NCI-H524 treated with DMSO at 0.1 percent for 48 hours (cell line): ENCODE data around the gene C1orf210.

Experiments
- DNase-seq: peaks from one replicate; lab custom pipeline; 2025; lab: John Stamatoyannopoulos, UW

Gene C1orf210

DNA sequence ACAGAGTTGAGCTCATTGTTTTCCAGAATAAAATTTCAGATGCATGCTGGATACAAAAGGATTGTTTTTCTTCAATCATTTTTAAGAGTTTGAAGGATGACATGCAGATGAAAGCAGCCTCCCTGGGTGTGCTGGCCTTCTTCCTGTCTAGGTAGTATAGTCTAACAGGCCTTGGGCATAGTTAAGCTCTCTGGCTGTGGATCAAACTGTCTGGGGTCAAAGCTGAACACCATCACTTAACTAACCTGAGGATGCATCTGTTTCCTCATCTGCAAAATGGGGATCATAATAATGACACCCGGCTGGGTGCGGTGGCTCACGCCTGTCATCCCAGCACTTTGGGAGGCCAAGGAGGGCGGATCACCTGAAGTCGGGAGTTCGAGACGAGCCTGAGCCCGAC is 9.4 kb upstream of the C1orf210 start:
- DNase-seq = no peak

DNA sequence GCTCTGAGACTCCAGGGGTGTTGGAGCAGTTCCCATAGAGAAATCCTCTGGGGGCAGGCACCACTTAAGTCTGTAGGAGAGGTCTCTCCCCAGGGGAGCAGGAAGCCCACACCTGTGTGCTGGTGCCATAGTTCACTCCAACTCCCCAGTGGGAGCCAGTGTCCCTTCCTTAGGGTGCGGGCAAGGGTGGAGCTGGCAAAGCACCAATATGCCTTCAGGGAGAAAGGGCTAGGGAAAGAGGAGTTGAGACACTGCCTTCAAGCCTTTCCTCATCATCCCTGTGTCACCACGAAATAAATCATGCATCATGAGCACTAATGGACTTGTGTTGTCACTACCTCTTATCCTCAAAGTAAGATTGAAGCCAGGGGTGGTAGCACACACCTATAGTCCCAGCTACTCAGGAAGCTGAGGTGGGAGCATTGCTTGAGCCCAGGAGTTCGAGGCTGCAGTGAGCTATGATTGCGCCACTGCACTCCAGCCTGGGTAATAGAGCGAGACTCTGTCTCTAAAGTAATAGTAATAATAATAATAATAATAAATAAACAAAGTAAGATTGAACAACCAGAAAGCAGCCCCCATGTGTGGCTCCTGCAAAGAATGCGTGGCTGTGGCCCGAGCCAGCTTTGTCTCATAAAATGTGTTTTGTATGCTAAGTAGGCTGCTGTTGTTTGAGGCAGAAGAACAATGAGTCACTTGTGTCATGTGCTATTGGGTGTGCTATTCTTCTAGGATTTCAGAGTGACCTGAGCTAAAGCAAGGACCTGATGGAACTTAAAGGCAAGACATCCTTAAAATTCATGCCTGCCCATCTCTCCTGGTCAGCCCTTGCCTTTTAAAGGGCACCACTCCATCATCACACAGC is 8.7 kb upstream of the C1orf210 start:
- DNase-seq = no peak

DNA sequence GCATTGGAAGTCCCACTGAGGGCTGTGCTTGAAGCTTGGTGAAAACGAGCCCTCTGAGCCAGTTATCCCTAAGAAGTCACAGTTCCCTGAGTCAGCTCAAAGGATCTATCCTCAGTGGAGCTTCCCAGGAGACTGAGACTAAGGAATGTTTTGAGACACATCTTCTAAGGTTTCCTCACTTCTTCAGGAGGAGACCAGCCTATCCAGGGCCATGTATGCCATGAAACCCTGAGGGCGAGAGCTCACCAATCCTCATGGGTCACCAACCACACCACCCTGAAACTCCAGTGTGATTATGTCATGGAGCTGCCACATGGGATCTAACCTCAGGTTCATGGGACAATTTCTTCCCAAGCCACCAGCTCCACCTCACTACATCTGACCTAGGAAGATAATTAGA is 7.8 kb upstream of the C1orf210 start:
- DNase-seq = no peak

DNA sequence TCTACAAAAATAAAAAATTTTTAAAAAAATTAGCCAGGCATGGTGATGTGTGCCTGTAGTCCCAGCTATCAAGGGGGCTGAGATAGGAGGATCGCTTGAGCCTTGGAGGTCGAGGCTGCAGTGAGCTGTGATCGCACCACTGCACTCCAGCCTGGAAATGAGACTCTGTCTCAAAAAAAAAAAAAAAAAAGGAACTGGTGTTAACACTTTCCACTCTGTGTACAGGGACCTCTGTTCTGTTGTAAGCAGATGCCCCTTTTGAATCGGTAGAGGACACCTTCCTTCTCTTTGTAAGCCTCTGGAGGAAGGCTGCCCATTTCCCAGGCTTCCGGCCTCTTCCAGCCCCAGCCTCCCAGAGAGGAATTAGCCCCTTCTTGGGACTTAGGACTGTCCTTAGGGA is 7.3 kb upstream of the C1orf210 start:
- DNase-seq = no peak

DNA sequence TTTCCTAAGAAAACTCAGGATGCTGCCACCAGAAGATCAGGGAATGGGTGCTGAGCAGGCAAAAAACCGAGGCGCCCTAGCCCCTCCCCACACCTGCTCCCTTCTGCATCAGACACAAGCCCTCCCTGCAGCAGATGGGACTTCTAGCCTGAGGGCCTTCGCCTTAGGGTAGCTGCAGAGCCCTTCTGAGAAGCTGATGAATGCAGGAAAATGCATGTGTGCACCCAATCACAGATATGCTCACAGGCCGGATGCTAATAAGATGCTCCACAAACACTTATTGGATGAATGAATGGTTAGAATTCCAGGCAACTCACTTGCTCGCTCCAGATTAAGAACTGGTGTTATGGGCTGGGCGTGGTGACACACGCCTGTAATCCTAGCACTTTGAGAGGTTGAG is 6.8 kb upstream of the C1orf210 start:
- DNase-seq = no peak

DNA sequence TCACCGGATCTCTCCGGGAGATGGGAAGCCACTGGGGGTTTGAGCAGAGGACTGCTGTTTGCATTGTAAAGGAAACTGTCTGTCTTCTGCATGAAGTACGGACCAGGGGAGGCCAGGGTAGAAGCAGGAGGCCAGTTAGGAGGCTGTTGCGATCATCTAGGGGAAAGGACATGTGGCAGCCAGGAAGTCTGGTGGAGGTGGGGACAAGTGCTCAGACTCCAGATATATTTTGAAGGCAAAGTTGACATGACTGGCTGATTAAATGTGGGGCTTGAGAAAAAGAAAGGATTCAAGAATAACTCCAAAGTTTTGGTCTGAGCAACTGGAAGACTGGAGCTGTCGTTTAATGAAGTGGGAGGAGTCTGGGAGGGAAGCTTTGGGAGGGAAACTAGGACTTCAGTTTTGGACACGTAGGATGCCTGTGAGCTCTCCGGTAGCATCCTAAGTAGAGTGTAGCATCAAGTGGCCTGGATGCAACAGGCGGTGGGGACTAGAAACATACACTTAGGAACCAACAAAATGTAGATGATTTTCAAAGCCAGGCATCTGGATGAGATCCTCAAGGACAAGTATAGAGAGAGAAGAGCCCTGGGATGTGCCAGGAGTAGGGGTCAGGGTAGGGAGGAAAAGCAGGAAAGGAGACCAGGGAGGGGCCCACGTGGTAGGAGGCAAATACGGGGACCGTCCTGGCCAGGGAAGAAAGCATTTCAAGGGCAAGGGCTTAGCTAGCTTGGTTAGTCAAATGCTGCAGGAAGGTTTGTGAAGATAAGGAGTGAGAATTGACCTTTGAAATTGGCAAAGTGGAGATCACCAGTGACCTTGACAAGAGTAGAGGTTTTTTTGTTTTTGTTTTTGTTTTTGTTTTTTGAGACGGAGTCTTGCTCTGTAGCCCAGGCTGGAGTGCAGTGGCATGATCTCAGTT is 3.7 kb upstream of the C1orf210 start:
- no peak for DNase-seq

DNA sequence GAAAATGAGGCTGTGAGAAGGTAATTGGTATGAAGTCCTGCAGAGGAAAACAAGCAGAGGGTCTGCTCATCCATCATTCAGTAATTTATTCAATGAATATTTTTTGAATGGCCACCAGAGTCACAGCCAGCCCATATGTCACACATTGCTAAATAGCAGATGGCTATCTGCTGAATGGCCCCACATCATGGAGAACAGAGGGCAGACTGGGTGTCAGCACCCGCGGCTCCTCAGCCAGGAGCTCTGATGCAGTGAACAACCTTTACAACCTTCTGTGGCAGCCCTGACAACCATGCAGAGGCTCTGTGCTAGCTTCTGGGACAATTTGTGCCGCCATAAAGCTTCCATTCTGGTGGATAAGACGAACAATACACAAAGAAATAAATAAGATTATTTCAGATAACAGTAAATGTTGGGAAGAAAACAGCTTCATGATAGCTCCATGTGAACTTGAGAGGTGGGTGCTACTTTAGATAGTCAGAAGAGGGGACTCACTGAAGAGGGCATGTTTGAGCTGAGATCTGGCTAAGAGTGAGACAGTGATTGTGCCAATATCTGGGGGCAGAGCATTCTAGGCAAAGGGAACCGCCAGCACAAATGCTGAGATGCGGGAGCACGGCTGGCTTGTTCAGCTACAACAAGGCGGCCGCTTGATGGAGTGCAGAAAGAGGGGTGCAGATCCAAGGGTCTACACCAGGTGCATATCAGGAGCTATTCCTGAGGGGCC is 2.8 kb upstream of the C1orf210 start:
- peak; percentile 43 for DNase-seq

DNA sequence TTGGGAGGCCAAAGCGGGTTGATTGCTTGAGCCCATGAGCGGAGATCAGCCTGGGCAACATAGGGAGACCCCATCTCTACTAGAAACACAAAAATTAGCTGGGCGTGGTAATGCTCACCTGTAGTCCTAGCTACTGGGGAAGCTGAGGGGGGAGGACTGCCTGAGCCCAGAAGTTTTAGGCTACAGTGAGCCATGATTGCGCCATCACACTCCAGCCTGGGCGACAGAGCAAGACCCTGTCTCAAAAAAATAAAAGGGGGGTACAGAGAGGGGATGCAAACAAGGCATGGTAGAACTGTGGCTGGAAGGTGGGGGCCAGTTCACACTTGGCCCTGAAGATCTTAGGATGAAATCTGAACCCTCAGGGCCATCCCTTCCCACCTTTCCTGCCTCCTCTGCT is 1.2 kb upstream of the C1orf210 start:
- no peak for DNase-seq

DNA sequence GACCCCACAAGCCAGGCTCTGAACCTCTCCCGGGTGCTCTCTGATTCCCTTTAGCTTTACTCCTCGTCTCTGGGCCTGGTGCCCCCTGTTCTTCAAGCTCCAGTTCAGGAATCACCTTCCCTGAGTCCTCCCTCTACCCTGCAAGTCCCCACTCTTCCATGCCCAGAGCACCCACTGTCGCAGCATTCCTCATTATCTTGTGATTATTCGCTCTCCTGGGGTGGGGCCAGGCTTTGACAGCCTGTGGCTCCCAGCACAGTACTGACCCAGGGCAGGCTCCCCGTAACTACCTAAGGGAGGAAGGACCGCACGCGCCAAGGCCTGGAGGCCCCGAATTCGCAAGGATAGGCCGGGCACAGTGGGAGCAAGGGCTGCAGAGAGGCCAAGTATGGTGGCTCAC is 734 bp upstream of the C1orf210 start:
- DNase-seq = no peak

DNA sequence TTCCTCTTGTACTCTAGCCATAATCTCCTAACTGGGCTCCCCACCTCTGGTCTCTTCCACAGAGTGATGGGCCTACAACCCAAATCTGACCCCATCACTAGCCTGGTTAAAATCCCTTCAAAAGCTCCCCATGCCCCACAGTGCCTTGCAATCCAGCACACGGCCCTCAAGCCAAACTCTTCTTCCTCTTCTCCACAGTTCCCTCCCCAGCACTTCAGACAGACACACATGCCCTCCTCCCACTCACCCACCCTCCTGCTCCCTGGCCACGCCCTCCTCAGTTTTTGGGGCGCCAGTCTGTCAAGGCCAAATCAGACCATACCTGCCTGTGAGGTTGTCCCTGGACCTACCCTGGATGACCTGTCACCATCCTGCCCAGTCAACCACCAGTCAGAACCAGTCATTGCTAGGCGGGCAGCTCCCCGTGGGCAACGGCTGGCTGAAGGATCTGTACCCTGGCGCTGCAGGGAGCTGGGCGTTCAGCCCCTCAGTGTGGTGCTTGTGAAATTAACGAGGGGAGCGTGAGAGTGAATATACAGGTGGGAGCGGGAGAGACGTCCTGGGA is 753 bp downstream of the C1orf210 start:
- DNase-seq = no peak

DNA sequence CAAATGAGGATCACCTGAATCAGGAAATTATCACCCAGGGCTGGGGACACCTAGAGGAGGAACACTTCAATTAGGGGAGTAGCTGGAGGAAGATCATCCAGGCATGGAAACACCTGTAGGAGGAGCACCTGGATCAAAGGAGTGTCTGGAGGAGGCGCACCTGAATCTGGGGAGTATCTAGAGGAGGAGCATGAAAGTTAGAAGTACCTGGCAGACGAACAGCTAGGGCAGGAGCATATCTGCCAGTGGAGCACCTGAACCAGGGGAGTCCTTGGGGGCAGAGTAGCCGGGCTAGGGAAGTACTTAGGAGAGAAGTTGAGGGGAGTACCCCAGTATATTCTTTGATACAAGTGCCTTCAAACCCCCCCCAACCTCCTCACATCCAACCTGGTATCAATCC is 1.3 kb downstream of the C1orf210 start:
- DNase-seq = no peak

DNA sequence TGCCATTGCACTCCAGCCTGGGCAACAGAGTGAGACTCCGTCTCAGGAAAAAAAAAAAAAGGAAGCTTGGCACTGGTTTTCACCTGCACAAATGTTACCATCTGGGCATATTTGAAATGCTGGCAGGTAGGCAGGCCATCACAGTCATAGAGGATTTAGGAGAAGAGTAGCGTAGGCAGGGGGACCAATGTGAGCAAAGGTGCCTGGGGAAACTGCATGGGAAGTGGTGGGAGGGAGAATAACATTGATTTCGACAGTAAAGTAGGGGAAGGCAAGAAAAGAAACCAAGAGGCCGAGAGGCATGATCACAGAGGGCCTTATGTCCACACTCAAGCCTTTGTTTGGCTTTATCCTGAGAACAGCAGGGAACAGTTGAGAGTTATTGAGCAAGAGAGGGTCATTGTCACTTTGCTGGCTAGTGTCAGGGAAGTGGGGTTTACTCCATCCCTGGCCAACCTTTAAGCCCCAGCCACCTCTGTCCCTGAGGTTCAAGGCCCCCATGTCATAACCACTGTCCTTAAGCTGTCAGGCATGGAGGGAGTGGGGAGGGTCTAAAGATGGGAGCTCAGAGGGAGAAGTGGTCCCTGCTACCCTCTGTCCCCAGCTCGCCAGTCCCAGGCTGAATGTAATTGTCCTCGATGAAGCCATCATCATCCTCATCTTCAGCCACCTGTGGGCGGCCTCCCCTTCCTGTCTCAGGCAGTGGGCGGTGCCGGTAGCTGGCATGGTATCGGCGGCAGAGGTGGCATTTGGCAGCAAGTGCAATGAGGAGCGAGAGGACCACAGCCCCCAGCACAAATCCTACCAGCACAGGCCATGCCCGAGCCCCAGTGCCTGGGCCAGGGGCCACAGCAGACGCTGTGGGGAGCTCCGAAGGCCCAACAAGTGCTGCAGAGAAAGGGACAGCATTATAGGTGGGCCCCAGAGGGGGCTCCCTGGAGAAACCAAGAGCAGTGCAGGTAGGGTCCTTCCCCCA is 2.9 kb downstream of the C1orf210 start:
- DNase-seq = no peak

DNA sequence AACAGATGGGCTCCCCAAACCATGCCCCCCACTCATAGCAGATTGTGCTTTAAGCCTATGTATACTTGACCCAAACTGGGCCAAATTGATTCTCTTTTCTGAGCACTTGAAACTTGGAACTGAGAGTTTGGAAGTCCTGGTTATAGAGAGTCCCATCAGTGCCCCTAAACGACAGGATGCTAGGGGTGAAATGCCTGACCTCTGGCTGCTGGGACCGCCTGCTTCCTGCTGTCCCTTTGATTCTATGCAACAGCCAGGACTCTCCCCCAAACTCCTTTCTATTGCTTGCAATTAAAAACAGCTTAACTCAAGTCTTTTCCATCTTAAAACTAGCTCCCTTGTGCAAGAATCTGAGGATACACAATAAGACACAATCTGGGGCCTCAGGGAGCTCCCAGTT is 4.7 kb downstream of the C1orf210 start:
- DNase-seq = no peak

DNA sequence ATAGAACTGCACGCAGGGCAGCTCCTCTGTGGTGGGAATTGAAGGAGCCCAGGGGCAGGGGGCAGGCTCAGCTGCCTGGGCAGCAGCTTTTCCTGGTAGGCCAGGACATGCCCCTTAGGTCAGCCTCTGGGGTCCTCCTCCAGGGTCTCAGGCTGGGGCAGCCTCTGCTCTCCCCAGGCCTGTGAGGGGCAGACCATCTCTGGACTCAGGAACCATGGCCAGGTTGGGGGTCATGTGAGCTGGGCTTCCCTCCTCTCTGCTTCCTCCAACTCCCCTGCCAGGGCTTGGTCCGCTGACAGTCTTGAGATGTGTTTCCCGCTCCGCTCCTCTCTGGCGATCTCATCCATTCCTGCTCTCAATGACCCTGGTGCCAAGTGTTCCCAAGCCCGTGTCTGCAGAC is 5.7 kb downstream of the C1orf210 start:
- DNase-seq = no peak

DNA sequence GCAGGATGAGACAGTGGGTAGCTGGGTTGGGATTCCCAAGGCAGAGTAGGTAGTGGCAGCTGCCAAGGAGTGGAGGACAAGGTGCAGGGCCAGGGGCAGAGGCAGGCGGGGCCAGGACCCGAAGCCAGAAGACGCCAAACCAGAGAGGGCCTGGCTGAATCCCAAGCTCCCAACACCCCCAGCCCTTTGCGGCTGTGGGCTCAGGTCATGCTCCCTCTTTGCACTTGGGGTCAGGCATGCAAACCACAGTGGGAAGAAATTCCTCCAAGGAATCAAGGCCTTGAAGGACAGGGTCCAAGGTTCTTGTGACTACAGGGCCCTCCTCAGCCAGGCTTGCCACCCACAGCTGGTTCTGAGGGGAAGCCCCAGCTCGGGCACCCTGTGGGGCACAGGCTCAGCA is 6.2 kb downstream of the C1orf210 start:
- DNase-seq = no peak

DNA sequence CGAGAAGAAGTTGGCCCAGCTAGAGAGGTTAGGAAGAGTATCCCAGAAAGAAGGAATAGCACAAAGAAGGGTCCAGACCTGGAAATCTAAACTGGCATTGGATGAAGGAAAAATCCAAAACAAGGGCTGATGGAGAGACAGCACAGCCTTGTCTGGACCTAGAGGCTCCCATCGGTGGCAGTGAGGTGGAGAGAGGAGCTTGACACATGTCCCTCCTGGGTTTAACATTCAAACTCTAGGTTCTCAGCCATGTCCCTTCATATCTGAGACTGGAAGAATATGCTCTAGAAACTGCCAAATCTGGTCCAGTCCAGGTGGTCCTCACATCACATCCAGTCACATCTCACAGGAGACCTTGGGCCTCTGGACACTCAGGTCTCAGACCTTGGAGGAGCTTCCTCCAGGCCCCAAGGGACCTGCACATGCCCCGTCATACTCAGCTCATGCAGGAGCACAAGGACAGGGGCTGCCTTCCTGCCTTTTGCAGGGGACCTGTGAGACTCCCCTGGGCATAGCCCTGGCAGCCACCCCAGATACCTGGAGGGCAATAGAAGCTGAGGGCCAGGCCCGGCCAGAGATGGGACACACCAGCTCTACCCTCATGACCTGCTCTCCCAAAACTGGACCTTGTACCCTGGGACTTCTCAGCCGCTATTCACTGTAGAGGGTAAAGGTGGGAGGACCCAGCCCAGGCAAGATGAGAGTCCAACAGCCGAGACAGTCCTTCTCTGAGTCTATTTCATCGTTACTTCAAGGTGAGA is 8.1 kb downstream of the C1orf210 start:
- no peak for DNase-seq

DNA sequence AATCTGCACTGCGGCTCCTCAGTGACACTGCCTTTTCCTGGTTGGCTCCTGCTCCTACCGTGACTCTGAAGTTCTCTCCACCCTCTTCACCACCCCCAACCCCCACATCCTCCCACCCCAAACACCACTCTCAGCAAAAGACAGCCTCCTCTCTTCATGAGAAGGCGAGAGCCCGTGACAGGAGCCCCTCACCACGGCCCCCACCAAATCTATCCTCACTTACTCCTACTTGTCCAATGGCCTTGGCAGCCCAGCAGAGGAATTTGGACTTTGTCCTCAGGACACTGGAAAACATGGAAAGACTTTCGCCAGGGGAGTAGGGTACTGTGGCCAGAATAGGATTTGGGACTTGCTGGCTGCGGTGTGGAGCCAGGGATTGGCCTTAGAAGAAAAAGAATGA is 8.7 kb downstream of the C1orf210 start:
- DNase-seq = no peak

DNA sequence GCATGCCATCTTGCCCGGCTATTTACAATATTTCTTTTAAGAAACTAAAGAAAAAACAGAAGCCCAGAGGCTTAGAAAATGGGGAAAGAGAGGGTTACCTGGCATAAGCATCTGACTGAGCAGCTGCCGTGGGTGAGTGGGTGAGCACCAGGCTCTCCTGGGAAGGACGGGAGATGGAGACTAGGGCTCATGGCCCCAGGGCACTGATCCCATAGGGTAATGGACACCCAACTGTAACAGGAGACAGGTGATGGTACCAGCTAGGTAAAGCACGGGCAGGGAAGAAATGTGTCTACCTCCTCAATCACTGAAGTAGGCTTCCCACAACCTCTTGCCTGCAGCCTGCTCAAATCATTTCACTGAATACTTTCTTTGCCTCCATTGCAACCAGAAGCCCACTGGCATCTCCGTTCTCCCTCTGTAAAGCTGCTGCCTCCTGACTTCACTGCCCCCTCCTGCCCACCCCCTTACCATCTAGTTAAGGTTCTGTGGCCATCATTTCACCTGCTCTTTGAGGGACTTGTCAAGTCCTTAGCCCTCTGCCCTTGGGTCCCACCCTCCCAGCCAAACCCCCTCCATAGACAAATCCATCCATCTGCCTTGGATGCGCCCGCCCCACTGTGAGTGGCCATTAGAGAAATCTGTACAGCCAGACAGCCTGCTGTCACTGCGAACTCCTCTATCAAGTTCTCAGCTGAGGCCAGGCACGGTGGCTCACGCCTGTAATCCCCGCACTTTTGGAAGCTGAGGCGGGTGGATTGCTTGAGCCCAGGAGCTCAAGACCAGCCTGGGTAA is 9.4 kb downstream of the C1orf210 start:
- no peak for DNase-seq

DNA sequence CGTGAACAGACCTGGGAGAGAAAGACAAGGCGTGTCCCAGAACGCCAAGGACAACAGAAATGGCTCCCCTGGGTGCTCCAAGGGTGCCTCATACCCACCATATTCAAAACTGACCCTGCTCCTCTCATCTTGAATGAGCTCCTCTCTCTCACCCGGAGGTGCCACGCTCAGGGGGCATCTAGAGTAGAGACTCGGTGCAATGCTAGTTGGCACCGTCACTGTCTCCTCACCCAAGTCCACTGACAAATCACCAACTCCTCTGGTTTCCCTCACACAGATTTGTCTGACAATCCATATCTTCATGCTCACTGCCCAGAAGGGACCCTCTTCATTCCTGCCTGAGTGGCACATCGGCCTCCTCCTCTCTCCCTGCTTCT is 10.6 kb downstream of the C1orf210 start:
- no peak for DNase-seq
